Ectodermal cell (in vitro differentiated cells): ENCODE data around the gene WASF3.

Source experiments
- H3K27ac ChIP-seq: 2 replicates; pipeline ENCODE4 v1.7.0; 2013; ENCODE audit warnings: mild to moderate bottlenecking, low read depth, low read length; ENCODE audit not compliant: insufficient read depth, poor library complexity, severe bottlenecking
- H3K27me3 ChIP-seq: 2 replicates; pipeline ENCODE4 v1.7.0; 2013; ENCODE audit warnings: mild to moderate bottlenecking, low read length; ENCODE audit not compliant: insufficient read depth, control insufficient read depth, poor library complexity, severe bottlenecking
- H3K36me3 ChIP-seq: one replicate; pipeline ENCODE4 v1.7.0; 2013; ENCODE audit warnings: low read length; ENCODE audit not compliant: control insufficient read depth, insufficient read depth
- H3K4me1 ChIP-seq: one replicate; pipeline ENCODE4 v1.7.0; 2013; ENCODE audit warnings: low read length; ENCODE audit not compliant: control insufficient read depth, insufficient read depth
- H3K4me3 ChIP-seq: 2 replicates; pipeline ENCODE4 v1.7.0; 2013; ENCODE audit warnings: low read depth, low read length, control low read depth; ENCODE audit not compliant: insufficient read depth
- H3K9me3 ChIP-seq: 2 replicates; pipeline ENCODE4 v1.7.0; 2013; ENCODE audit warnings: mild to moderate bottlenecking, low read length, moderate library complexity; ENCODE audit not compliant: control insufficient read depth
- WGBS, 2 experiments: methylation state at CpG; one replicate each; pipeline ENCODE4 v1.1.7; 2013; ENCODE audit warnings: missing lambda C conversion rate in 2 of 2; 5-methylcytosine and 5-hydroxymethylcytosine counted together

The WASF3 gene

DNA sequence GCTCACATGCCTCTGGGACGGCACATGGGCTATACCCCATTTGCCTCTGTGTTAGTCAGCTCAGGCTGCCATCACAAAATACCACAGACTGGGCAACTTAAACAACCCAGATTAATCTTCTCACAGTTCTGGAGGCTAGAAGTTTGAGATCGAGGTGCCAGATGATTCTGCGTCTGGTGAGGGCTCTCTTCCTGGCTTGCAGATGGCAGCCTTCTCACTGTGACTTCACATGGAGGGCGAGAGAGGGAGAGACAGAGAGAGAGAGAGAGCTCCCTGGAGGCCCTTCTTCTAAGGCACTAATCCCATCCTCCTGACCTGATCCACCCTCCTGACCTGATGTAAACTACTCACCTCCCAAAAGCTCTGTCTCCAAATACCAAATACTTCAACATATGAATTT, 148.1 kb downstream of the WASF3 start:
- no peaks in the 10 kb centered on the region for H3K27me3 ChIP-seq
- no peak overlapping the region for H3K27ac ChIP-seq
- H3K4me1 ChIP-seq, result no peaks in the 10 kb centered on the region
- no peaks in the 10 kb centered on the region for H3K36me3 ChIP-seq
- whole genome bisulfite sequencing, 2 experiments, result 90 to 91% methylated on average over 3 to 4 of the region's 4 CpGs
- H3K9me3 ChIP-seq, result no peaks in the 10 kb centered on the region
- H3K4me3 ChIP-seq, result no peak overlapping the region

- WGBS, 2 experiments, result 71 to 76% methylated on average over 6 of the region's 7 CpGs
- Histone ChIP-seq H3K27ac (no peak overlapping the region), H3K27me3 (no peaks in the 10 kb centered on the region), H3K4me3 (no peak overlapping the region), H3K36me3 (no peaks in the 10 kb centered on the region), H3K4me1 (no peaks in the 10 kb centered on the region), H3K9me3 (no peaks in the 10 kb centered on the region)
These were observed 148.9 kb downstream of the WASF3 start for GRCh38 chr13:26706381-26706780.

DNA sequence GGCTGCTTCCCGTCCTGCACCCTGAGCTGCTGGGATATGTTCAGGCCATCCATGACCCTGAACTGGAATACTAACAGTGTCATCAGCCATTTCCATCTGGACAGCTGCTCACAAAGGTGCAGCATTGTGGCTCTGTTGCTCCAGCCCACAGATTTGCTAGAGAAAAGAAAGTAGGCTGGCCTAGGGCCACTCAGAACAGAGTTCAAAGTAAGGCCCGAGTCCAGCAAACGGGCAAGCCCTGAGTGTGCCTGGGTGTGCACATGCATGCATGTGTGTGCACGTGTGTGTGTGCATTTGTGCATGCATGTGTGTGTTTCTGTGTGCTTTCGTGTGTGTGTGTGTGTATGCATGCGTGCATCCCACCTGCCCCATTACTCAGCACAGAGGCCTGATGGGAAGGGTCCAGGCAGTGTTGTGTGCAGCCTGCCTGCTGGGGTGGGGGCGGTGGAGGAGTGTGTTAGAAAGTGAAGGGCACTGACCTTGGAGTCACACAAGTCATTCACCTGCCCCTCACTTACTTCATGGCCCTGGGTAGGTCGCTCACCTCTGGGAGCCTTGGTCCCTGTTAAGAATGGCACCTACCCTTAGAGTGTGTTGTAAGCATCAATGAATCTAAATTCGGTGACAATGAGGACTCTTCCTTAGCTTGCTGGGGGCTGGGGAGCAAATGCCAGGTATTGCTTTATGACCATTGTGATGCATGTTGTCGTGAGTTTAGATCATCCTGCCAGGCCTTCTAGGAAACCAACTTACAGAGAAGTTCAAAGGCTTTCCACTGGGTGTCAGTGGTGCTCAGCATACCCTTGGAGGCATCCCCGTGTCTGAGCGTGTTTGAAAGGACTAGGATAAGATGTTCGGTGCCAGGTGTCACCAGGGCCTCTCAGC, 149.9 kb downstream of the WASF3 start:
- Histone ChIP-seq H3K9me3 (no peaks in the 10 kb centered on the region), H3K27ac (no peak overlapping the region), H3K4me3 (no peak overlapping the region), H3K36me3 (no peaks in the 10 kb centered on the region), H3K27me3 (no peaks in the 10 kb centered on the region), H3K4me1 (no peaks in the 10 kb centered on the region)
- WGBS, 2 experiments, result 54 to 55% methylated on average over 13 of the region's 13 CpGs

GRCh38 chr13:26708007-26708297, 150.5 kb downstream of the WASF3 start:
- Histone ChIP-seq H3K4me1 (no peaks in the 10 kb centered on the region), H3K9me3 (no peaks in the 10 kb centered on the region), H3K27me3 (no peaks in the 10 kb centered on the region), H3K36me3 (no peaks in the 10 kb centered on the region), H3K4me3 (no peak overlapping the region), H3K27ac (no peak overlapping the region)
- 87% methylated on average over 4 to 6 of the region's 6 CpGs for WGBS, 2 experiments

DNA sequence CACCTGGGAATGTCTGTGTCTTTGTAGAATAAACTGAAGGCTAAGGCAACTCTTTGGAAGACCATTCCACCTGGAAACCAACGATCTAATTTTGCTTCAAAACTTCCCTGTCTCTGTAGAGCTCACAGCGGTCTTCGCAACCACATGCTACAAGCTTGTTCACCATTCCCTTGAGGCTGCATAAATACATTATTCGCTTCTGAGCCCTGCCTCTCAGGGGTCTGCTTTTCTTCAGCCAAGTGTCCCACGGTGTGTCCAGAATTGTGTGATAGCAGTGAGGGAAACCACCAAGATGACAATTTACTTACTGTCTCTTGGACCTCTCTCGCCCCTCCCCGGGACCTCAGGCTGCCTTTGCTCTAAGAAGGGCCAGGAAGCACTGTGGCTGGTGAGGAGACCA, 152.0 kb downstream of the WASF3 start:
- Histone ChIP-seq H3K27ac (no peak overlapping the region), H3K9me3 (no peaks in the 10 kb centered on the region), H3K36me3 (no peaks in the 10 kb centered on the region), H3K4me3 (no peak overlapping the region), H3K27me3 (no peaks in the 10 kb centered on the region), H3K4me1 (no peaks in the 10 kb centered on the region)
- 88 to 91% methylated on average over 7 of the region's 7 CpGs for WGBS, 2 experiments

GRCh38 chr13:26710166-26710565, 152.7 kb downstream of the WASF3 start:
- Histone ChIP-seq H3K4me3 (no peak overlapping the region), H3K27ac (no peak overlapping the region), H3K36me3 (no peaks in the 10 kb centered on the region), H3K9me3 (no peaks in the 10 kb centered on the region), H3K4me1 (no peaks in the 10 kb centered on the region), H3K27me3 (no peaks in the 10 kb centered on the region)
- 82 to 87% methylated on average over 13 of the region's 13 CpGs for WGBS, 2 experiments

DNA sequence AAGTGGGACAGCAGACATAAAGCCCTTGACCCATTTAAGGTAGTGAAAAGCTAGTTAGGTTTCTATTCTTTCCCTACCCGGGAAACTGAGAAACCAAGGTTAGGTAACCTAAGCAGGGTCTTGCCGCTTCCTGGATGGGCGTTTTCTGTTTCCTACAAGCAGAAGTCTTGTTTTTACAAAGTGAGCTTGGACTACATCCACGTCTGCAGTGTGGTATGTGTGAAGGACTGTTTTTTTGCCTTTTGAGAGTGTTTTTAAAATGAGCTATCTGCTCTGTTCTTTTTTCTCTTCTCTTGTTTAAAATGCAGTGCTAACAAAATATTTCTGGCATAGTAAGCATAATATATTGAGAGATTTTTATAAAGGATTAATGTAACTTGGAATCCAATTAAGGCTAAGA, 153.7 kb downstream of the WASF3 start:
- no peaks in the 10 kb centered on the region for H3K27me3 ChIP-seq
- WGBS, 2 experiments, result 91 to 93% methylated on average over 4 of the region's 4 CpGs
- H3K9me3 ChIP-seq, result no peaks in the 10 kb centered on the region
- H3K27ac ChIP-seq, result no peak overlapping the region
- no peaks in the 10 kb centered on the region for H3K36me3 ChIP-seq
- no peaks in the 10 kb centered on the region for H3K4me1 ChIP-seq
- no peak overlapping the region for H3K4me3 ChIP-seq

- 92 to 100% methylated on average over 1 of the region's 1 CpG for WGBS, 2 experiments
- Histone ChIP-seq H3K4me1 (no peaks in the 10 kb centered on the region), H3K27me3 (no peaks in the 10 kb centered on the region), H3K36me3 (no peaks in the 10 kb centered on the region), H3K27ac (no peak overlapping the region), H3K9me3 (no peaks in the 10 kb centered on the region), H3K4me3 (no peak overlapping the region)
These were observed 155.9 kb downstream of the WASF3 start for GRCh38 chr13:26713341-26713740.

DNA sequence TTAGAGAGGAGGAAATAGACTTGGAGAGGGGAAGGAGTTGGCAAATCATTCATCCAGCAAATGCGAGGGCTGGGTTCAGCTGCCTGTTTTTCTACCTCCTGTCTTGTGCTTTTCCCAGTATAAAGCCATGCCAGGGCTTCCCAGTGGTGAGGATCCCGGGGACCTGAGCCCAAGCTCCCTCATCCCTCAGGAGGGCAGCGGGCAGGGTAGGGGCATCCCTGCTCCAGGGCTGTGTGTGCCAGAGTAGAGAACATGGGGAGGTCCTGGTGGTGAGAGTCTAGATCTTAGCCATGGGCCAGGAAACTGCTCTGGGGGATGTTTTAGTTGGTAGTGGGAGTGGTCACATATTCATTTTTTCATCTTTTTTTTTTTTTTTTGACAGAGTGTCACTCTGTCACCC, 159.5 kb downstream of the WASF3 start:
- Histone ChIP-seq H3K36me3 (no peaks in the 10 kb centered on the region), H3K27me3 (no peaks in the 10 kb centered on the region), H3K4me3 (no peak overlapping the region), H3K4me1 (no peaks in the 10 kb centered on the region), H3K27ac (no peak overlapping the region), H3K9me3 (no peaks in the 10 kb centered on the region)
- WGBS, 2 experiments, result 86 to 96% methylated on average over 3 of the region's 3 CpGs

DNA sequence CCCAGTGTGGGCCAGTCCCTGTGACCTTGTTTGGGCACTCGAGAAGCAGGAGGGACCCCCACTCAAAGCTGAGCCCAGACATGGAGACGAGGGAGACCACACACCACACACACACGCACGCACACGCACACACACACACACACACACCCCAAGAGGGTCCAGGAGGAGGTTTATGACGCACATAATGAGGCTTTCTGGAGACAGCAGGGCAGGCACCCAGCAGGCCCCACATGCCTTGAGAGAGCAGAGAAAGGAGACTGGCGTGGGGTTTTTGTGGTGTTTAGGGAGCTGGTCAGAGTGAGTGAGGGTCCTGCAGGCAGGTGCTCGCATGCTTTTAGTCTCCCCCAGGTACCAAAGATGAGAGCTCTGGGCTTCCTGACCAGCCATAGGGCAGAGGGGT, 160.7 kb downstream of the WASF3 start:
- Histone ChIP-seq H3K27ac (no peak overlapping the region), H3K9me3 (no peaks in the 10 kb centered on the region), H3K4me1 (no peaks in the 10 kb centered on the region), H3K4me3 (no peak overlapping the region), H3K27me3 (no peaks in the 10 kb centered on the region), H3K36me3 (no peaks in the 10 kb centered on the region)
- 89 to 92% methylated on average over 8 of the region's 8 CpGs for WGBS, 2 experiments

DNA sequence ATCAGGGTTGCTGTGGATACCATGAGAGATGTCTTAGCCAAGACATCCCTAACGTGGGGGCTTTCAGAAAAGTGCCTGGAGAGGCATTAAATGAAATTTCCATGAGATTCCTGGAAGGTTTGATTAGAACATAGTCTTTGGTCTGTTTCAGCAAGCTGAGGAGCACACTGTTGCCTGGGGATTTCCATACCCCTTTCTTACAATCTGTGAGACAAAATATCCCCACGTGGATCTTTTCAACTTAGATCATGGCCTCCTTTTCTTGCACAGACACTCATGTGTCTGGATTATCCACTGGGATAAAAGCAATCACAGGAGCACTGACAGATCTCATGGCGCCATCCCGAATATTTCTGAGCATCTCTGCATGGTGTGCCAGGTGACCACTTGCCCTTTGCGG, 161.4 kb downstream of the WASF3 start:
- H3K4me1 ChIP-seq, result no peaks in the 10 kb centered on the region
- H3K27ac ChIP-seq, result no peak overlapping the region
- no peaks in the 10 kb centered on the region for H3K36me3 ChIP-seq
- H3K9me3 ChIP-seq, result no peaks in the 10 kb centered on the region
- WGBS, 2 experiments, result 91 to 93% methylated on average over 5 of the region's 5 CpGs
- no peaks in the 10 kb centered on the region for H3K27me3 ChIP-seq
- H3K4me3 ChIP-seq, result no peak overlapping the region
